ENCODE measurements around the gene STRA6.

DNA sequence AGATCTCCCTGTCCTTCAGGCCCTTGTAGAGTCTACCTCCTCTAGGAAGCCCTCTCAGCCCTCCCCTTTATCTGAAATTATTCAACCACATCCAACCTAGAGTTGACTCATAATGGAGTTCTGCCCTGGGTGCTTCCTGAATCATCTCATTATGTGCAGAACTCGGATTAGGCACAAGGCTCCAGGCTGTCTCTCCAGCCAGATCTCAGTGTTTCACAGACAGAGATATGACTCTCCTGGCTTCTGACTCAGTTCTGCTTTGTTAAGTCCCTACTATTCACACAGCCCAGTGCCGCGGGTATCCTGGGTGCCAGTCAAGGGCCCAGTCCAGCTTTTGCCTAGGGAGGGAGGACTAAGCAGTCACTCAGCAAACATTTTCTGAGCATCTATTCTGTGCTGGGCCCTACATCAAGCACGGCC, 9.3 kb downstream of the STRA6 start:
- TF ChIP-seq, protein P1, sequence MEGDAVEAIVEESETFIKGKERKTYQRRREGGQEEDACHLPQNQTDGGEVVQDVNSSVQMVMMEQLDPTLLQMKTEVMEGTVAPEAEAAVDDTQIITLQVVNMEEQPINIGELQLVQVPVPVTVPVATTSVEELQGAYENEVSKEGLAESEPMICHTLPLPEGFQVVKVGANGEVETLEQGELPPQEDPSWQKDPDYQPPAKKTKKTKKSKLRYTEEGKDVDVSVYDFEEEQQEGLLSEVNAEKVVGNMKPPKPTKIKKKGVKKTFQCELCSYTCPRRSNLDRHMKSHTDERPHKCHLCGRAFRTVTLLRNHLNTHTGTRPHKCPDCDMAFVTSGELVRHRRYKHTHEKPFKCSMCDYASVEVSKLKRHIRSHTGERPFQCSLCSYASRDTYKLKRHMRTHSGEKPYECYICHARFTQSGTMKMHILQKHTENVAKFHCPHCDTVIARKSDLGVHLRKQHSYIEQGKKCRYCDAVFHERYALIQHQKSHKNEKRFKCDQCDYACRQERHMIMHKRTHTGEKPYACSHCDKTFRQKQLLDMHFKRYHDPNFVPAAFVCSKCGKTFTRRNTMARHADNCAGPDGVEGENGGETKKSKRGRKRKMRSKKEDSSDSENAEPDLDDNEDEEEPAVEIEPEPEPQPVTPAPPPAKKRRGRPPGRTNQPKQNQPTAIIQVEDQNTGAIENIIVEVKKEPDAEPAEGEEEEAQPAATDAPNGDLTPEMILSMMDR (conservative IDR thresholded peaks at IDR 0.05; ENCODE audit: low read depth, low read length) = no peak
- no peak for TF ChIP-seq EZH2 (IDR thresholded peaks at IDR 0.05; ENCODE audit: borderline replicate concordance, low read depth, low read length, poor library complexity, severe bottlenecking)
